Left forelimb (tissue), 1 donor: ENCODE results near the gene AGO4.
"Not testable (repeated sequence)": the region's sequence is repeated elsewhere in the genome, so short reads cannot be mapped to it uniquely, and the experiment has no call there.

Source experiments
- DNase-seq: peaks from one replicate; pipeline ENCODE4 v3.0.0-alpha.2; 2018; ENCODE audit warnings: low spot score

Gene AGO4

GRCh38 chr1:35807614-35808449 is at the start of gene AGO4:
TSS of gene AGO4 (plus strand) at chr1:35808016. CDS start at chr1:35808417, 401 bp downstream.
- peak; percentile 78 for DNase-seq

- no peak for DNase-seq
Observed at GRCh38 chr1:35762141-35762540, 45.7 kb upstream of the AGO4 start.

- DNase-seq, result no peak
Observed at GRCh38 chr1:35763201-35763600, 44.6 kb upstream of the AGO4 start.

- no peak for DNase-seq
Observed at GRCh38 chr1:35764283-35764682, 43.5 kb upstream of the AGO4 start.

DNA sequence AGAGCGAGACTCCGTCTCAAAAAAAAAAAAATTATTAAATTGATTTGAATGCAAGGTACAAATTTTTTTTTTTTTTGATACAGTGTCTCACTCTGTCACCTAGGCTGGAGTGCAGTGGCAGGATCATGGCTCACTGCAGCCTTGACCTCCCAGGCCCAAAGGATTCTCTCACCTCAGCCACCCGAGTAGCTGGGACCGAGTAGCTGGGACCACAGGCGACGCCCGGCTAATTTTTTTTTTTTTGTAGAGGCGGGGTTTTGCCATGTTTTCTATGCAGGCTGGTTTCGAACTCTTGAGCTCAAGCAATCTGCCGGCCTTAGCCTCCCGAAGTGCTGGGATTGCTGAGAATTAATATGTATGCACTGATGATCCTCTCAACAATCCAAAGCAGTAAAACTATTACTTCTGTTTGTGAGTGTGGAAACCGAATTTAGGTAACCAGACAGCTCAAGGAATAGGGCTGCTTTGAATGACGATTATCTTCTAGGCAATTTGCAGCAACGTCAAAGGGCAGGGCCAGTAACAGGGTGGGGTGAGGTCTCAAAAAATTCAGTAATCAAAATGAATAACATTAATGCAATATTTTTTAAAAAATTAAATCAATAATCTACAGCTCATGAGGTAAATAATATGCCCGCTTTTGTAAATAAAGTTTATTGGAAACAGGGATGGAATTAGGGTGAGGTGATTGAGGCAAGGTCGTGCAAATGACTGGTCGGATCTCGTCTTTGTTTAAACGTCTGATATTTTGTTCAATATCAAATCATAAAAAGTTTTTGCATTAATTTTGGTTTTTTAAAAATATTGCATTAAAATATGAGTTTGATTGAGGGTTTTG is 39.2 kb upstream of the AGO4 start:
- DNase-seq, result no peak

DNA sequence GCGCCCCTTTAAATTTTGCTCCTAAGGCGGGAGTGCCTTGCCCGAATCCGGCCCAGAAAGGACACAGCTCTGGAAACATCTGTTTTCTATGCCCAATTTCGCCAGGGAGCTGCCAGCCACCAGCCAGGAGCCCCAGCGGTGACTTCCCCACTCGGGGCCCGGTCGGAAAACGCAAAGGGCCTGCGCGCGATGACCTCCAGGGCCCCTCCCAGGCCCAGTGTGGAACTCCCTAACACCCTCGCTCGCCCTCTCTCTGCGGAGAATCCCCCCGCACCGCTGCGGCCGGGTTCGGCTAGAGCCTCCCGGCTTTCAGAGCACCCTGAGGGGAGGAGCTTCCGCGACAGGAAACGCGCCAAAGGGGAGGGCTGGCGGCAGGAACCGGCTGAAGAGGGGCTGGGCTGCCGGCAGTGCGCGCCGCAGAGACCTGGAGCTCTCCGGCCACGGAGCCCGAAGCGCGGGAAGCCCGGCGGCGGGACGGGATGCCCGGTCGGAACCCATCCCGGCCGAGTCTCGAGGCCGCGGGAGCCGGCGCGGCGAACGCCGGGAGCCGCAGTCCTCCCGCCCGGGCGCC is 38.5 kb upstream of the AGO4 start:
- DNase-seq, result peak; percentile 94

DNA sequence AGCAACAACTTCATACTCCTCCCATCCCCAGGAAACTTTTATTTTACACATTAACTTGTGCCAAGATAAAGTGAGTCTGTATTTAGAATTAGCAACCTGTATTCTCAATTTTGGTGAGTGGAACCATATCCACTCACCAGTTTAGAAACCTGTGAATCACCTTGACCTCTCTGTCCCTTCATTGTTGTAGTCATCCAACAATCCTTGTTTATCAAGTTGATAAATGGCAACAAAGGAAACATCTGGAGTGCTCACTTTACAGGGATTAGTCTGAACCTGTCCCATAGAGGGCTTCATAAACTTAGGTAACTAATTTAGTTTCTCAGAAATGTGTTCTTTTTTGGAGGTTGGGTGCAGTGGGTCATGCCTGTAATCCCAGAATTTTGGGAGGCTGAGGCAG is 34.1 kb upstream of the AGO4 start:
- DNase-seq, result no peak

- not testable (repeated sequence) for DNase-seq
Observed at GRCh38 chr1:35776172-35776571, 31.6 kb upstream of the AGO4 start.

GRCh38 chr1:35777109-35777508 is 30.7 kb upstream of the AGO4 start:
- DNase-seq, result no peak

GRCh38 chr1:35783055-35783583 is 24.7 kb upstream of the AGO4 start:
- no peak for DNase-seq

DNA sequence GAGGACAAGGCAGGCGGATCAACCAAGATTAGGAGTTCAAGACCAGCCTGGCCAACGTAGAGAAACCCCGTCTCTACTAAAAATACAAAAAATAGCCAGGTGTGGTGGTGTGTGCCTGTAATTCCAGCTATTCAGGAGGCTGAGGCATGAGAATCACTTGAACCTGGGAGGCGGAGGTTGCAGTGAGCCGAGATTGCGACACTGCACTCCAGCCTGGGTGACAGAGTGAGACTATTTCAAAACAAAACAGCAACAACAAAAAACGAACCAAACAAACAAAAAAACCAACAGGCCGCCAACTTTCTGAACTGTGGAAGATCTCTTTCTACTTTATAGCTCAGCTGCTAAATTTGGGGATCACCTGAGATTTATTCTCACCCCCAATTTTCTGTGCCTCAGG is 23.5 kb upstream of the AGO4 start:
- DNase-seq, result not testable (repeated sequence)

GRCh38 chr1:35788139-35788538 is 19.7 kb upstream of the AGO4 start:
- no peak for DNase-seq

DNA sequence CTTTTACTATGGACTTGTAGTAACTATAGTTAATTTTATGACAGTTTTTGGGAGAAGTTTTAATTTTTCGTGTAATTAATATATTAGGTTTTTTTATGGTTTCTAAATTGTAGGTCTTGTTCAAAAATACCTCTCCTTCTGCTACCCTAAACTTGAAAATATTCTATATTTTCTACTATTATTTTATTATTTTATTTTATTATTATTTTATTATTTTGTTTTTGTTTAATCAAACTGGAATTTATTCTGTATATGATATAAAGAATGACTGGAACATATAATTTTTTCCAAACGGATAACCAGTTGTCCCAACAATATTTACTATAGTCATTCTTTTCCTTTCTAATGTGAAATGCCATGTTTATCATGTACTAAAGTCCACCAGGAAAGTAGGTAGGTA is 17.1 kb upstream of the AGO4 start:
- no peak for DNase-seq

DNA sequence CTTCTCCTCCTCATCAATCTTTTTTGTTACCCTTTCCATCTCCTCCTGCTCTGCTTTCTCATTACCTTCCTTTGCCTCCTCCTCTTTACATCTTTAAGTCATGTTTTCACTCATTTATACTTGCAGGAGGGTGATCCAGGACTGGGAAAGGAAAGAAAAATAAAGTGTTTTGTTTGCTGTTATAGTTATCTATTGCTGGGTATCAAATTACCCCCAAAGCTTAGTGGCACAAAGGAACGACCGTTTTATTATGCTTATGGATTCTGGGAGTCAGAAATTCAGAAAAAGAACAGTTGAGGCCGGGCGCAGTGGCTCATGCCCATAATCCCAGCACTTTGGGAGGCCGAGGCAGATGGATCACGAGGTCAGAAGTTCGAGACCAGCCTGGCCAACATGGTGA is 12.5 kb upstream of the AGO4 start:
- DNase-seq, result no peak

DNA sequence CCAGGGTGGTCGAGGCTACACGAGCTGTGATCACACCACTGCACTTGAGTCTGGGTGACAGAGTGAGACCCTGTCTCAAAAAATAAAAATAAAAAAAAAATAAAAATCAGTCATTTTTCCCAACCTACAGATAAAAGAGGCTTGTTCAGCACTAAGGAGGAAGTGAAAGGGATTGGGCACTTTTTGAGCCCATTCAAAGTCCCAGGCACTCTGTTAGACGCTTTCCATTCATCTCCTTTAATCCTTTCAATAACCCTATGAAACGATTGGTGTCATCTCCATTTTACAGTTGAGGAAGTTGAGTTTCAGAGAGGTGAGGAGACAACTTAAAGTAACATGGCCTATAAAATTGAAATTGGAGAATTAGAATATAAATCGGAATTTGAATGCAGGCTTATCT is 10.4 kb upstream of the AGO4 start:
- no peak for DNase-seq

- DNase-seq, result not testable (repeated sequence)
Observed at GRCh38 chr1:35798019-35798418, 9.8 kb upstream of the AGO4 start.

GRCh38 chr1:35800167-35800887 is 7.5 kb upstream of the AGO4 start:
- DNase-seq, result not testable (repeated sequence)

DNA sequence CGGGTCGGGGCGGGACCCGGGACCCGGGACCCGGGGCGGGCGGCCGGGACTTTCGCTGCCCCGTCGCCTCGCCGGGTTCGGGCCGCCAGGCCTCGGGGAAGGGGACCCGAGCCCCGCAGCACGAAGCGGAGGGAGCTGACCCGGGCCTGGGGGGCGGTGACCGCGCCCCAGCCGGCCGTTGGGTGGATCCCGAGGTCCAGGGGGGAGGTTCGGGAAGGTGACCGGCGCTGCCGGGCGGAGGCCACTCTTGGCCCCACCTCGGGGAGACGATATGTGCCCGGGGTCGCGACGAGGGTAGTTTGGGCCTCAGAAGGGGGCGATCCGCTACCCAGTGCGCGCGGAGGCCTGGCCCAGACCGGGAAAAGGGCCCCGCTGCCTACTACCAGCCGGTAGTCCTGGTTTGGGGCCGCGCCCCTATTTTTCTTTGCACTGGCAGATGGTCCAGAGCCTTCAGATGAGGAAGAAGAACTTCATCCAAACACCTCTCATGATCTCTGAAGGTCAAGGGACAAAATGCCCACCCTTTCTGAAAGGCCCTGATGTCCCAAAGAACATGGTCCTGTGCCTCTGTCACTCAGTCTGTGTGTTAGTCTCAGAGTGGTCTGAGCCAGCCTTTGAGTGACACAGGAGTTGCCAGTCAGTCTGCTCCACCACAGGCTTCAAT is 766 bp downstream of the AGO4 start:
- DNase-seq, result peak; percentile 67

GRCh38 chr1:35809114-35810095 is 1.6 kb downstream of the AGO4 start:
- DNase-seq, result no peak
